ENCODE measurements around the gene ARL13B. TPM values are rescaled to one million over a fixed set of nuclear protein-coding genes. Genes with fewer than 3 reads are reported as not detected.

Gene ARL13B
- total and polyA plus RNA-seq, 10 of the 15 experiments (the other 5 are each of a cell fraction or from before 2014, with no cell fraction given): 3.0 to 10.4 (median 7.9) TPM

DNA sequence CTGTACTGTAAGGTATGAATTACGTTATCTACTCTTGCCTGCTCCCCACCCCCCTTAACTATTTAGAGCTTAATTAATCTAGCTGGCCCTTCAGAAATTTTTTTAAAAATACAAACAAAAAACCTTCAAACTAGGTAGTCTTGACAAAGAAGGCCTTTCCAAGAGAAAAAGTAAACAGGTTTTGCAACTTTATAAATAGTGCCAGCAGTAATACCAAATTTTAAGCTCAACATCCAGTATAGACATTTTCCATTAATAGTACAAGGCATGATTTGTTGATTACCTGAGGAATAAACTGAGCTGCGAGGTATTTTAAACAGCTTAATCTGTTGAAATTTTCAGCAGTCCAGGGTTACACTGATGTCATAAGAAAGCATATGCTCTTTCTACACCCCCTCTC lies 28.3 kb downstream of the ARL13B start:
- Histone ChIP-seq H3K27me3 (replicated peaks in 1 of 2; ENCODE audit: control insufficient read depth in 2 of 2, insufficient read depth in 2 of 2, low read length in 1 of 2) (no peaks in the 10 kb centered on the region), H2AFZ (ENCODE audit: control insufficient read depth, low read depth, low read length) (no peak overlapping the region), H3K4me2 (ENCODE audit: control insufficient read depth, insufficient read depth) (no peak overlapping the region), H3K27ac (ENCODE audit: control insufficient read depth, insufficient read depth) (no peak overlapping the region), H3K79me2 (ENCODE audit: control insufficient read depth, insufficient read depth, low read length) (no peaks in the 10 kb centered on the region), H3K4me1 (ENCODE audit: control insufficient read depth, insufficient read depth, low read length) (no peaks in the 10 kb centered on the region), H3K36me3 (ENCODE audit: control insufficient read depth in 2 of 2, insufficient read depth in 2 of 2, low read length in 1 of 2) (no peaks in the 10 kb centered on the region), H3K9me3 (replicated peaks; ENCODE audit: control insufficient read depth, insufficient read depth, low read length) (no peaks in the 10 kb centered on the region), H3K4me3 (no peak overlapping the region), H4K20me1 (ENCODE audit: control insufficient read depth, insufficient read depth) (no peaks in the 10 kb centered on the region), H3K9ac (ENCODE audit: control insufficient read depth, insufficient read depth, low read length) (no peak overlapping the region)
- CTCF ChIA-PET: interaction anchor here (0.7 to 12.2 kb wide), 5 partner anchors 10 to 242 kb away, joined by 3 to 164 read pairs (median 3); partner anchors contain the start of genes DHFR2 and NSUN3
- RAD21 ChIA-PET (ENCODE audit: unreplicated experiment): interaction anchor here (0.8 to 2.8 kb wide), 3 partner anchors 58 to 94 kb away, joined by 4 to 18 read pairs (median 5); no protein-coding TSS in a partner anchor
- intact Hi-C loops (cut with micrococcal nuclease; ENCODE audit: unreplicated experiment): no loop called here
- no peak for ATAC-seq
- no peak for TF ChIP-seq MYB (IDR thresholded peaks at IDR 0.05; ENCODE audit: borderline replicate concordance, low read depth, low read length)
- POLR2A ChIA-PET: interaction anchor here (0.6 to 0.9 kb wide), 2 partner anchors 61 to 100 kb away, joined by 3 read pairs; no protein-coding TSS in a partner anchor
- no peak for FAIRE-seq
- DNase-seq (ENCODE audit: low read depth, low spot score): no peak
- BruUV-seq (replicated peaks): no TSS peak
- SMC1A ChIA-PET (ENCODE audit: uncharacterized antibody, unreplicated experiment): interaction anchor here (0.8 to 2.7 kb wide), 6 partner anchors 47 to 125 kb away, joined by 3 to 27 read pairs (median 4); partner anchors contain the start of genes DHFR2 and NSUN3
- WGBS (ENCODE audit: insufficient coverage, insufficient replicate concordance, low lambda C conversion rate, missing lambda C conversion rate): 98% methylated on average over 2 of the region's 2 CpGs
- in situ Hi-C loops (cut with MboI): loop anchor here (5.0 kb wide), 1 partner anchor 59 kb away; no protein-coding TSS in a partner anchor

DNA sequence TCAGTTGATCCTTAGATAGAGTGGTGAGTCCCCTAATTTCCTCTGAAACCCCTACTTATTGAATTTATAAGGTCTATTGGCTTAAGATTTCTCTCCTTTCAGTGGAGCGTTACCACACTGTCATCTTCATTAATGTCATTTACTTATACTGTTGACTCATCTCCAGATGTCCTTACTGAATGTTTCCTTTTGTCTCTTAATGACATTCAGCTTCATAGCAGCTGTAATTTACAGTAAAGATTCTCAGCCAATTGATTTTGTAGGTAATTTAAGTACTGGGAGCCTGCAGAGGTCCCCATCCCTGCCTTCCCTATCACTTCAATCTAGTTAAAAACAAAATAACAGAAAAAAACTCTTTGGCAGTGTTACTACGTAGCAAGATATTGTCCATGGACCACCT lies 29.7 kb downstream of the ARL13B start:
- H3K9ac ChIP-seq (ENCODE audit: control insufficient read depth, insufficient read depth, low read length): no peak overlapping the region
- ATAC-seq: no peak
- H3K4me2 ChIP-seq (ENCODE audit: control insufficient read depth, insufficient read depth): no peak overlapping the region
- in situ Hi-C loops (cut with MboI): loop anchor here (5.0 kb wide), 1 partner anchor 58 kb away; no protein-coding TSS in a partner anchor
- H3K9me3 ChIP-seq (replicated peaks; ENCODE audit: control insufficient read depth, insufficient read depth, low read length): no peaks in the 10 kb centered on the region
- H2AFZ ChIP-seq (ENCODE audit: control insufficient read depth, low read depth, low read length): no peak overlapping the region
- no TSS peak for BruUV-seq (replicated peaks)
- ChIA-PET SMC1A (ENCODE audit: uncharacterized antibody, unreplicated experiment) (no interaction called here), CTCF (interaction anchor here (0.6 to 1.0 kb wide), 2 partner anchors 60 to 225 kb away, joined by 3 read pairs; no protein-coding TSS in a partner anchor), RAD21 (ENCODE audit: unreplicated experiment) (no interaction called here), POLR2A (no interaction called here)
- H3K36me3 ChIP-seq (ENCODE audit: control insufficient read depth in 2 of 2, insufficient read depth in 2 of 2, low read length in 1 of 2): no peaks in the 10 kb centered on the region
- FAIRE-seq: no peak
- intact Hi-C loops (cut with micrococcal nuclease; ENCODE audit: unreplicated experiment): no loop called here
- no peak overlapping the region for H3K27ac ChIP-seq (ENCODE audit: control insufficient read depth, insufficient read depth)
- H3K4me1 ChIP-seq (ENCODE audit: control insufficient read depth, insufficient read depth, low read length): no peaks in the 10 kb centered on the region
- TF ChIP-seq, protein P1, sequence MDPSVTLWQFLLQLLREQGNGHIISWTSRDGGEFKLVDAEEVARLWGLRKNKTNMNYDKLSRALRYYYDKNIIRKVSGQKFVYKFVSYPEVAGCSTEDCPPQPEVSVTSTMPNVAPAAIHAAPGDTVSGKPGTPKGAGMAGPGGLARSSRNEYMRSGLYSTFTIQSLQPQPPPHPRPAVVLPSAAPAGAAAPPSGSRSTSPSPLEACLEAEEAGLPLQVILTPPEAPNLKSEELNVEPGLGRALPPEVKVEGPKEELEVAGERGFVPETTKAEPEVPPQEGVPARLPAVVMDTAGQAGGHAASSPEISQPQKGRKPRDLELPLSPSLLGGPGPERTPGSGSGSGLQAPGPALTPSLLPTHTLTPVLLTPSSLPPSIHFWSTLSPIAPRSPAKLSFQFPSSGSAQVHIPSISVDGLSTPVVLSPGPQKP (IDR thresholded peaks at IDR 0.05; ENCODE audit: low read depth, low read length): no peak
- no peak for TF ChIP-seq IKZF2 (IDR thresholded peaks at IDR 0.05)
- no peak for TF ChIP-seq NR2C2 (IDR thresholded peaks at IDR 0.05; ENCODE audit: borderline replicate concordance, control insufficient read depth, insufficient read length, low read depth)
- TF ChIP-seq CBX5 (IDR thresholded peaks at IDR 0.05; ENCODE audit: low read depth): no peak
- TF ChIP-seq, protein P2, sequence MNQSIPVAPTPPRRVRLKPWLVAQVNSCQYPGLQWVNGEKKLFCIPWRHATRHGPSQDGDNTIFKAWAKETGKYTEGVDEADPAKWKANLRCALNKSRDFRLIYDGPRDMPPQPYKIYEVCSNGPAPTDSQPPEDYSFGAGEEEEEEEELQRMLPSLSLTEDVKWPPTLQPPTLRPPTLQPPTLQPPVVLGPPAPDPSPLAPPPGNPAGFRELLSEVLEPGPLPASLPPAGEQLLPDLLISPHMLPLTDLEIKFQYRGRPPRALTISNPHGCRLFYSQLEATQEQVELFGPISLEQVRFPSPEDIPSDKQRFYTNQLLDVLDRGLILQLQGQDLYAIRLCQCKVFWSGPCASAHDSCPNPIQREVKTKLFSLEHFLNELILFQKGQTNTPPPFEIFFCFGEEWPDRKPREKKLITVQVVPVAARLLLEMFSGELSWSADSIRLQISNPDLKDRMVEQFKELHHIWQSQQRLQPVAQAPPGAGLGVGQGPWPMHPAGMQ (IDR thresholded peaks at IDR 0.05; ENCODE audit: borderline replicate concordance): no peak
- TF ChIP-seq POLR2AphosphoS2 (IDR thresholded peaks at IDR 0.05; ENCODE audit: low read depth, low read length): no peak
- TF ChIP-seq SUPT20H (IDR thresholded peaks at IDR 0.05; ENCODE audit: borderline replicate concordance, control insufficient read depth, low read depth, low read length): no peak
- no peak for TF ChIP-seq TARDBP (IDR thresholded peaks at IDR 0.05; ENCODE audit: borderline replicate concordance)
- TF ChIP-seq CEBPB (IDR thresholded peaks at IDR 0.05; ENCODE audit: borderline replicate concordance in 1 of 2, low read depth in 2 of 2, low read length in 2 of 2): no peak
- no peak for TF ChIP-seq HDGF (IDR thresholded peaks at IDR 0.05)
- no peak overlapping the region for H3K4me3 ChIP-seq
- H4K20me1 ChIP-seq (ENCODE audit: control insufficient read depth, insufficient read depth): no peaks in the 10 kb centered on the region
- DNase-seq (ENCODE audit: low read depth, low spot score): no peak
- no peaks in the 10 kb centered on the region for H3K79me2 ChIP-seq (ENCODE audit: control insufficient read depth, insufficient read depth, low read length)
- 100% methylated on average over 2 of the region's 2 CpGs for WGBS (ENCODE audit: insufficient coverage, insufficient replicate concordance, low lambda C conversion rate, missing lambda C conversion rate)
- no peaks in the 10 kb centered on the region for H3K27me3 ChIP-seq (replicated peaks in 1 of 2; ENCODE audit: control insufficient read depth in 2 of 2, insufficient read depth in 2 of 2, low read length in 1 of 2)
